ENCODE data around the gene CLCN5.
A peak's percentile ranks its signal among the peaks of the same experiment; 100 is the strongest.

Gene CLCN5

GRCh38 chrX:50081282-50081889 is 159.0 kb downstream of the CLCN5 start:
- no peak overlapping the region for H3K27ac ChIP-seq
- TF ChIP-seq CTCF (conservative IDR thresholded peaks at IDR 0.05) = peak; percentile 49
- TF ChIP-seq ZFX (IDR thresholded peaks at IDR 0.05) = no peak

GRCh38 chrX:50082741-50083140 is 160.3 kb downstream of the CLCN5 start:
- no peak overlapping the region for H3K27ac ChIP-seq
- no peak for TF ChIP-seq ZFX (IDR thresholded peaks at IDR 0.05)
- no peak for TF ChIP-seq CTCF (conservative IDR thresholded peaks at IDR 0.05)

GRCh38 chrX:50088645-50089044 is 166.2 kb downstream of the CLCN5 start:
- TF ChIP-seq ZFX (IDR thresholded peaks at IDR 0.05) = no peak
- no peak for TF ChIP-seq CTCF (conservative IDR thresholded peaks at IDR 0.05)
- H3K27ac ChIP-seq = no peak overlapping the region

- TF ChIP-seq CTCF (conservative IDR thresholded peaks at IDR 0.05) (no peak), ZFX (IDR thresholded peaks at IDR 0.05) (no peak)
- no peak overlapping the region for H3K27ac ChIP-seq
These were observed 171.2 kb downstream of the CLCN5 start for GRCh38 chrX:50093625-50094024.

GRCh38 chrX:50097071-50097470 is 174.7 kb downstream of the CLCN5 start:
- TF ChIP-seq CTCF (conservative IDR thresholded peaks at IDR 0.05) = no peak
- no peak for TF ChIP-seq ZFX (IDR thresholded peaks at IDR 0.05)
- no peak overlapping the region for H3K27ac ChIP-seq

GRCh38 chrX:50098241-50098640 is 175.8 kb downstream of the CLCN5 start:
- H3K27ac ChIP-seq = no peak overlapping the region
- TF ChIP-seq ZFX (IDR thresholded peaks at IDR 0.05) = no peak
- no peak for TF ChIP-seq CTCF (conservative IDR thresholded peaks at IDR 0.05)

- TF ChIP-seq ZFX (IDR thresholded peaks at IDR 0.05) = no peak
- no peak for TF ChIP-seq CTCF (conservative IDR thresholded peaks at IDR 0.05)
- no peak overlapping the region for H3K27ac ChIP-seq
These were observed 176.4 kb downstream of the CLCN5 start for GRCh38 chrX:50098749-50099148.
